Measurements from ENCODE around the gene GNPTG. TPM values are rescaled to one million over a fixed set of nuclear protein-coding genes. Genes with fewer than 3 reads are reported as not detected.

Gene GNPTG
- total and polyA plus RNA-seq, 2 of the 13 experiments (the other 11 are each of a cell fraction or from before 2014, with no cell fraction given), result 22.7 to 71.1 TPM

GRCh38 chr16:1379304-1380076, 27.8 kb downstream of the GNPTG start (continued):
- TF ChIP-seq HNF1A (IDR thresholded peaks at IDR 0.05; ENCODE audit: low read depth), result no peak
- TF ChIP-seq HNF1A (CRISPR knock-in tag; IDR thresholded peaks at IDR 0.05; ENCODE audit: borderline replicate concordance), result no peak
- no peak for TF ChIP-seq MAZ (IDR thresholded peaks at IDR 0.05; ENCODE audit: borderline replicate concordance, low read depth, low read length)
- TF ChIP-seq MAZ (CRISPR knock-in tag; IDR thresholded peaks at IDR 0.05; ENCODE audit: low read depth), result peak; percentile 29; the same call in 1 of the 2 replicates
- no peak for TF ChIP-seq BCL6 (CRISPR knock-in tag; IDR thresholded peaks at IDR 0.05)
- TF ChIP-seq RBFOX2 (IDR thresholded peaks at IDR 0.05; ENCODE audit: low read depth, low read length), result peak; percentile 78
- TF ChIP-seq MIXL1 (CRISPR knock-in tag; IDR thresholded peaks at IDR 0.05), result no peak
- no peak for TF ChIP-seq IRX3 (CRISPR knock-in tag; IDR thresholded peaks at IDR 0.05; ENCODE audit: borderline replicate concordance, low read depth)
- TF ChIP-seq TRAFD1 (CRISPR knock-in tag; IDR thresholded peaks at IDR 0.05; ENCODE audit: borderline replicate concordance), result no peak
- TF ChIP-seq ZNF160 (CRISPR knock-in tag; IDR thresholded peaks at IDR 0.05), result no peak
- no peak for TF ChIP-seq ZNF224 (CRISPR knock-in tag; IDR thresholded peaks at IDR 0.05)
- TF ChIP-seq ZBTB42 (CRISPR knock-in tag; IDR thresholded peaks at IDR 0.05), result no peak
- TF ChIP-seq CREB1 (IDR thresholded peaks at IDR 0.05), result no peak
- TF ChIP-seq CREB1 (CRISPR knock-in tag; IDR thresholded peaks at IDR 0.05), result no peak
- no peak for TF ChIP-seq ZFYVE20 (CRISPR knock-in tag; IDR thresholded peaks at IDR 0.05; ENCODE audit: borderline replicate concordance, low read depth)
- no peak for TF ChIP-seq GRHL1 (CRISPR knock-in tag; conservative IDR thresholded peaks at IDR 0.05)
- no peak for TF ChIP-seq MATR3 (CRISPR knock-in tag; IDR thresholded peaks at IDR 0.05)
- no peak for TF ChIP-seq IRF1 (CRISPR knock-in tag; IDR thresholded peaks at IDR 0.05; ENCODE audit: low read depth)
- no peak for TF ChIP-seq ZSCAN9 (CRISPR knock-in tag; IDR thresholded peaks at IDR 0.05; ENCODE audit: borderline replicate concordance)
